DMS153 treated with DMSO at 0.1 percent for 48 hours (cell line): ENCODE data around the gene FKBP10.

Experiments
- DNase-seq: peaks from one replicate; lab custom pipeline; 2025; ENCODE audit not compliant: unreplicated experiment; lab: John Stamatoyannopoulos, UW

Gene FKBP10

GRCh38 chr17:41782142-41782541 is 30.7 kb upstream of the FKBP10 start:
- no peak for DNase-seq

- no peak for DNase-seq
These were observed 28.5 kb upstream of the FKBP10 start for GRCh38 chr17:41784207-41784744.

- DNase-seq: no peak
These were observed 27.5 kb upstream of the FKBP10 start for GRCh38 chr17:41785091-41785858.

- peak; percentile 42 for DNase-seq
These were observed 27.0 kb upstream of the FKBP10 start for GRCh38 chr17:41785859-41786226.

- peak; percentile 98 for DNase-seq
These were observed 26.4 kb upstream of the FKBP10 start, which contains the start of gene JUP for GRCh38 chr17:41786227-41787020. TSS of gene JUP (minus strand) at chr17:41786711. CDS start at chr17:41771854, 14,857 bp downstream.

GRCh38 chr17:41787021-41787418 is 25.8 kb upstream of the FKBP10 start:
- DNase-seq: no peak

GRCh38 chr17:41792845-41793783 is 19.7 kb upstream of the FKBP10 start:
- no peak for DNase-seq

- no peak for DNase-seq
These were observed 18.8 kb upstream of the FKBP10 start for GRCh38 chr17:41793784-41794539.

- no peak for DNase-seq
These were observed 18.2 kb upstream of the FKBP10 start for GRCh38 chr17:41794540-41794975.

GRCh38 chr17:41796121-41796895 is 16.5 kb upstream of the FKBP10 start:
- no peak for DNase-seq

GRCh38 chr17:41797377-41797776 is 15.4 kb upstream of the FKBP10 start:
- DNase-seq: no peak

GRCh38 chr17:41799366-41799765 is 13.4 kb upstream of the FKBP10 start:
- no peak for DNase-seq

- DNase-seq: peak; percentile 44
These were observed 12.0 kb upstream of the FKBP10 start for GRCh38 chr17:41800601-41801373.

- peak; percentile 62 for DNase-seq
These were observed 11.2 kb upstream of the FKBP10 start for GRCh38 chr17:41801374-41802271.

GRCh38 chr17:41803049-41804020 is 9.5 kb upstream of the FKBP10 start:
- DNase-seq: no peak

- DNase-seq: no peak
These were observed 5.9 kb upstream of the FKBP10 start for GRCh38 chr17:41806685-41807445.
